NOMO-1 treated with dmso at 0.1 percent for 144 hours (cell line): Measurements from ENCODE around the gene CLK4.
"Not testable (repeated sequence)": the region's sequence is repeated elsewhere in the genome, so short reads cannot be mapped to it uniquely, and the experiment has no call there.

ENCODE experiments used
- DNase-seq: peaks from one replicate; lab custom pipeline; 2025; ENCODE audit not compliant: unreplicated experiment; lab: John Stamatoyannopoulos, UW

The CLK4 gene

GRCh38 chr5:178587763-178588611 is 38.9 kb downstream of the CLK4 start:
- DNase-seq = peak; percentile 18

- DNase-seq = no peak
These were observed 40.5 kb downstream of the CLK4 start for GRCh38 chr5:178586396-178586795.

GRCh38 chr5:178585421-178585820 is 41.4 kb downstream of the CLK4 start:
- not testable (repeated sequence) for DNase-seq

- no peak for DNase-seq
These were observed 43.6 kb downstream of the CLK4 start for GRCh38 chr5:178583279-178583678.

GRCh38 chr5:178582291-178582690 is 44.6 kb downstream of the CLK4 start:
- no peak for DNase-seq

GRCh38 chr5:178581621-178582020 is 45.2 kb downstream of the CLK4 start:
- no peak for DNase-seq

- no peak for DNase-seq
These were observed 46.4 kb downstream of the CLK4 start for GRCh38 chr5:178580271-178580955.

- no peak for DNase-seq
These were observed 48.9 kb downstream of the CLK4 start for GRCh38 chr5:178577944-178578343.

GRCh38 chr5:178577376-178577839 is 49.4 kb downstream of the CLK4 start:
- DNase-seq = no peak

- DNase-seq = no peak
These were observed 50.1 kb downstream of the CLK4 start for GRCh38 chr5:178576591-178577351.

GRCh38 chr5:178573216-178573615 is 53.6 kb downstream of the CLK4 start:
- DNase-seq = no peak

- no peak for DNase-seq
These were observed 54.2 kb downstream of the CLK4 start for GRCh38 chr5:178572617-178573016.

GRCh38 chr5:178569485-178569884 is 57.4 kb downstream of the CLK4 start:
- DNase-seq = no peak

GRCh38 chr5:178564811-178565550 is 61.9 kb downstream of the CLK4 start:
- DNase-seq = no peak

- no peak for DNase-seq
These were observed 62.5 kb downstream of the CLK4 start for GRCh38 chr5:178564397-178564796.

GRCh38 chr5:178563621-178564020 is 63.2 kb downstream of the CLK4 start:
- DNase-seq = no peak

- no peak for DNase-seq
These were observed 65.0 kb downstream of the CLK4 start for GRCh38 chr5:178561746-178562264.

- no peak for DNase-seq
These were observed 65.9 kb downstream of the CLK4 start for GRCh38 chr5:178560911-178561310.

- DNase-seq = no peak
These were observed 69.4 kb downstream of the CLK4 start for GRCh38 chr5:178557416-178557815.

GRCh38 chr5:178555771-178556211 is 71.1 kb downstream of the CLK4 start:
- DNase-seq = no peak

- no peak for DNase-seq
These were observed 71.8 kb downstream of the CLK4 start for GRCh38 chr5:178555005-178555404.
